H1 (cell line): Measurements from ENCODE around the gene DIPK1B. TPM values are rescaled to one million over a fixed set of nuclear protein-coding genes. Genes with fewer than 3 reads are reported as not detected.

Experiments used
- CTCF ChIA-PET: fragments of 300-600 bp; sonication (Branson Sonifier 250); formaldehyde crosslinking; loops from one replicate; lab custom pipeline; 2021; ENCODE audit not compliant: partially characterized antibody; lab: Charles Lee
- POLR2A ChIA-PET: fragments of 300-600 bp; sonication (Branson Sonifier 250); formaldehyde crosslinking; loops from one replicate; lab custom pipeline; 2021; ENCODE audit warnings: inconsistent platforms; ENCODE audit not compliant: partially characterized antibody; lab: Charles Lee
- DNase-seq, 2 experiments: peaks; one replicate each; pipeline versions ENCODE4 v3.0.0 to v3.0.0-alpha.2; 2010 to 2022; ENCODE audit warnings: low spot score in 2 of 2, low read depth in 1 of 2, mixed read lengths in 1 of 2
- FAIRE-seq: peaks from 2 replicates; lab custom pipeline; 2011; peaks lifted over from hg19 to GRCh38; lab: Jason Lieb, UNC
- H2AFZ ChIP-seq: 2 replicates; pipeline ENCODE4 v1.8.1; 2012; ENCODE audit warnings: low read length, inconsistent platforms
- H2AK5ac ChIP-seq: 2 replicates; pipeline ENCODE4 v1.6.1; 2013; ENCODE audit warnings: low read depth, low read length
- H2BK120ac ChIP-seq: replicated peaks from 2 replicates; pipeline ENCODE3; 2013; ENCODE audit warnings: low read depth, low read length, inconsistent platforms
- H2BK12ac ChIP-seq: 2 replicates; pipeline ENCODE4 v1.6.1; 2013; ENCODE audit warnings: low read depth, low read length
- H2BK15ac ChIP-seq: 2 replicates; pipeline ENCODE4 v1.6.1; 2013; ENCODE audit warnings: low read length
- H2BK20ac ChIP-seq: 2 replicates; pipeline ENCODE4 v1.6.1; 2013; ENCODE audit warnings: low read length
- H2BK5ac ChIP-seq: 2 replicates; pipeline ENCODE4 v1.6.1; 2013; ENCODE audit warnings: low read depth, low read length
- H3K14ac ChIP-seq: 2 replicates; pipeline ENCODE4 v1.6.1; 2013; ENCODE audit warnings: inconsistent platforms; ENCODE audit not compliant: insufficient read length
- H3K18ac ChIP-seq: 2 replicates; pipeline ENCODE4 v1.6.1; 2013; ENCODE audit warnings: low read length; ENCODE audit errors: extremely low read depth
- H3K23ac ChIP-seq: 2 replicates; pipeline ENCODE4 v1.6.1; 2013; ENCODE audit warnings: inconsistent platforms; ENCODE audit not compliant: insufficient read length
- H3K23me2 ChIP-seq: 2 replicates; pipeline ENCODE4 v1.6.1; 2013; ENCODE audit warnings: low read depth, low read length
- H3K27ac ChIP-seq: 2 replicates; pipeline ENCODE4 v1.6.1; 2011; ENCODE audit warnings: low read depth, low read length, inconsistent platforms
- H3K27me3 ChIP-seq, 4 experiments: replicated peaks in 1 of 4; 1 replicate in 1 of 4; 2 replicates in 3 of 4; pipeline versions ENCODE4 v1.6.1 to v1.8.1; 2011 to 2013; ENCODE audit warnings: low read length in 3 of 4, mild to moderate bottlenecking in 3 of 4, inconsistent platforms in 2 of 4, mixed read lengths in 2 of 4, moderate library complexity in 1 of 4; ENCODE audit not compliant: control insufficient read depth in 3 of 4, insufficient read depth in 3 of 4; ENCODE audit errors: extremely low read depth in 1 of 4
- H3K36me3 ChIP-seq, 4 experiments: 2 replicates each; pipeline versions ENCODE4 v1.6.1 to v1.8.1; 2011 to 2013; ENCODE audit warnings: mild to moderate bottlenecking in 4 of 4, low read length in 3 of 4, moderate library complexity in 2 of 4, control low read depth in 1 of 4, inconsistent platforms in 1 of 4; ENCODE audit not compliant: insufficient read depth in 4 of 4, control insufficient read depth in 2 of 4
- H3K4ac ChIP-seq: replicated peaks from 2 replicates; pipeline ENCODE3; 2013; ENCODE audit warnings: low read length, low read depth, mixed read lengths, inconsistent platforms; ENCODE audit not compliant: insufficient read length
- H3K4me1 ChIP-seq, 4 experiments: replicated peaks in 1 of 4; 1 replicate in 1 of 4; 2 replicates in 3 of 4; pipeline versions ENCODE4 v1.6.1 to v1.8.1; 2011 to 2013; ENCODE audit warnings: low read length in 3 of 4, inconsistent platforms in 2 of 4, mixed read lengths in 1 of 4; ENCODE audit not compliant: insufficient read depth in 4 of 4, control insufficient read depth in 3 of 4
- H3K4me2 ChIP-seq, 2 experiments: 2 replicates each; pipeline versions ENCODE4 v1.6.1 to v1.8.1; 2011 to 2013; ENCODE audit warnings: low read depth in 2 of 2, low read length in 2 of 2, control low read depth in 1 of 2, inconsistent platforms in 1 of 2, mild to moderate bottlenecking in 1 of 2; ENCODE audit not compliant: insufficient read depth in 1 of 2
- H3K4me3 ChIP-seq, 4 experiments: fragments of 200-600, 300-600 bp in 1 of 4; sonication (generic), shearing (Covaris generic), sonication (Bioruptor Twin) in 1 of 4; 2 replicates each; pipeline versions ENCODE4 v1.5.1 to v1.8.1; 2011 to 2016; ENCODE audit warnings: low read length in 4 of 4, low read depth in 3 of 4, control low read depth in 2 of 4, inconsistent platforms in 2 of 4, mild to moderate bottlenecking in 2 of 4, mixed read lengths in 1 of 4, moderate library complexity in 1 of 4; ENCODE audit not compliant: insufficient read depth in 2 of 4; ENCODE audit errors: extremely low read depth in 1 of 4
- H3K56ac ChIP-seq: replicated peaks from 2 replicates; pipeline ENCODE3; 2013; ENCODE audit warnings: low read depth, mild to moderate bottlenecking, mixed read lengths, low read length, inconsistent platforms; ENCODE audit not compliant: insufficient read length
- H3K79me1 ChIP-seq: 2 replicates; pipeline ENCODE4 v1.6.1; 2013; ENCODE audit warnings: low read depth, low read length, control low read depth
- H3K79me2 ChIP-seq, 2 experiments: 2 replicates each; pipeline versions ENCODE4 v1.6.1 to v1.8.1; 2012 to 2013; ENCODE audit warnings: low read length in 2 of 2, mild to moderate bottlenecking in 2 of 2, inconsistent platforms in 1 of 2; ENCODE audit not compliant: insufficient read depth in 2 of 2, control insufficient read depth in 1 of 2
- H3K9ac ChIP-seq, 4 experiments: replicated peaks in 1 of 4; 1 replicate in 1 of 4; 2 replicates in 3 of 4; pipeline versions ENCODE4 v1.6.1 to v1.8.1; 2011 to 2013; ENCODE audit warnings: low read depth in 3 of 4, low read length in 3 of 4, control low read depth in 2 of 4, mild to moderate bottlenecking in 2 of 4, moderate library complexity in 2 of 4, inconsistent platforms in 1 of 4; ENCODE audit errors: extremely low read depth in 1 of 4
- H3K9me3 ChIP-seq, 2 experiments: 2 replicates each; pipeline versions ENCODE4 v1.6.1 to v1.8.1; 2012 to 2013; ENCODE audit warnings: mild to moderate bottlenecking in 2 of 2, moderate library complexity in 2 of 2, control low read depth in 1 of 2, inconsistent platforms in 1 of 2, low read depth in 1 of 2, low read length in 1 of 2, mixed read lengths in 1 of 2; ENCODE audit not compliant: insufficient read depth in 2 of 2
- H4K20me1 ChIP-seq, 2 experiments: replicated peaks in 1 of 2; 2 replicates each; pipeline versions ENCODE3 to v1.8.1; 2011 to 2013; ENCODE audit warnings: inconsistent platforms in 2 of 2, low read length in 2 of 2, mild to moderate bottlenecking in 1 of 2; ENCODE audit not compliant: insufficient read depth in 2 of 2, control insufficient read depth in 1 of 2
- H4K5ac ChIP-seq: 2 replicates; pipeline ENCODE4 v1.6.1; 2013; ENCODE audit warnings: low read length, low read depth, mixed read lengths, inconsistent platforms; ENCODE audit not compliant: insufficient read length
- H4K8ac ChIP-seq: 2 replicates; pipeline ENCODE4 v1.8.0; 2013; ENCODE audit warnings: mild to moderate bottlenecking, moderate library complexity, low read length, inconsistent platforms; ENCODE audit not compliant: insufficient read depth; ENCODE audit errors: extremely low read depth
- H4K91ac ChIP-seq: replicated peaks from 2 replicates; pipeline ENCODE3; 2013; ENCODE audit warnings: low read length, mixed read lengths, inconsistent platforms; ENCODE audit not compliant: insufficient read length
- ASH2L ChIP-seq: fragments of 200-600, 300-600 bp; sonication (generic); IDR thresholded peaks from one replicate; pipeline ENCODE4 v1.7.1; 2017; ENCODE audit warnings: low read length
- BRCA1 ChIP-seq: IDR thresholded peaks from 2 replicates; pipeline ENCODE4 v1.6.1; 2012; ENCODE audit warnings: low read depth, low read length, improper control_type of control experiment
- EP300 ChIP-seq, 2 experiments: IDR thresholded peaks; 1 replicate in 1 of 2; 2 replicates in 1 of 2; pipeline ENCODE4 v1.6.1; 2011 to 2012; ENCODE audit warnings: low read depth in 2 of 2, low read length in 2 of 2, mild to moderate bottlenecking in 2 of 2, borderline replicate concordance in 1 of 2, inconsistent platforms in 1 of 2, moderate library complexity in 1 of 2
- KDM4A ChIP-seq: IDR thresholded peaks from one replicate; pipeline ENCODE4 v1.7.1; 2012; ENCODE audit warnings: low read depth, mild to moderate bottlenecking, moderate library complexity, low read length, inconsistent platforms; ENCODE audit not compliant: severe bottlenecking
- NRF1 ChIP-seq: IDR thresholded peaks from 2 replicates; pipeline ENCODE4 v1.6.1; 2011; ENCODE audit warnings: mild to moderate bottlenecking, low read depth, low read length, improper control_type of control experiment
- POU5F1 ChIP-seq: IDR thresholded peaks from 2 replicates; pipeline ENCODE4 v1.6.1; 2011; ENCODE audit warnings: low read depth, mild to moderate bottlenecking, low read length, moderate library complexity
- RFX5 ChIP-seq: IDR thresholded peaks from 2 replicates; pipeline ENCODE4 v1.6.1; 2011; ENCODE audit warnings: low read depth, low read length, improper control_type of control experiment, borderline replicate concordance
- RXRA ChIP-seq: IDR thresholded peaks from 2 replicates; pipeline ENCODE4 v1.6.1; 2011; ENCODE audit warnings: low read depth, mild to moderate bottlenecking, low read length, moderate library complexity; ENCODE audit not compliant: insufficient read depth
- WGBS, 2 experiments: shearing (Covaris generic) in 1 of 2; methylation state at CpG; one replicate each; pipeline versions ENCODE4 v1.1.6 to v1.1.7; 2013 to 2015; ENCODE audit warnings: low lambda C conversion rate in 2 of 2, mixed read lengths in 2 of 2, inconsistent platforms in 1 of 2, low coverage in 1 of 2, missing lambda C conversion rate in 1 of 2; ENCODE audit not compliant: insufficient replicate concordance in 2 of 2, insufficient coverage in 1 of 2, insufficient read length in 1 of 2; ENCODE audit errors: extremely low coverage in 1 of 2, missing lambda C conversion rate in 1 of 2; 5-methylcytosine and 5-hydroxymethylcytosine counted together
- polyA plus RNA-seq, 7 experiments: library from polyadenylated mRNA; depleted of rRNA in 3 of 7; stranded (reverse) in 5 of 7; unstranded in 2 of 7; fragments of >200 nt in 5 of 7; fragments of 200-250 nt in 2 of 7; gene quantifications; 1 replicate in 5 of 7; 2 replicates in 1 of 7; 4 replicates in 1 of 7; pipeline versions ENCODE4 v1.2.1 to v1.2.3, GENCODE V29; 2011 to 2013; ENCODE audit warnings: missing spikeins in 2 of 7, mixed read lengths in 2 of 7
- total RNA-seq: library from RNA; stranded (reverse); fragmentation: NEBNext Ultra II Directional; extraction: Animal tissue kit (Norgen Biotek cat#: 25700); gene quantifications from 2 replicates; pipeline ENCODE4 v1.2.1, GENCODE V29; 2021

DIPK1B gene
- total and polyA plus RNA-seq, 2 of the 8 experiments (the other 6 are each of a cell fraction or from before 2014, with no cell fraction given): 32.3 to 64.8 TPM

- TF ChIP-seq BRCA1 (no peak), EP300 (IDR thresholded peaks at IDR 0.05; ENCODE audit: borderline replicate concordance in 1 of 2, low read depth in 2 of 2, low read length in 2 of 2) (no peak), RXRA (no peak), RFX5 (no peak), ASH2L (no peak), KDM4A (no peak), NRF1 (no peak), POU5F1 (no peak)
- Histone ChIP-seq H3K36me3 (no peaks in the 10 kb centered on the region), H3K9ac (no peak overlapping the region), H3K27ac (no peak overlapping the region), H3K9me3 (no peaks in the 10 kb centered on the region; a peak in 1 of 4 replicates), H3K4me3 (no peak overlapping the region), H2BK20ac (no peak overlapping the region), H4K91ac (no peak overlapping the region), H3K56ac (no peak overlapping the region), H3K79me2 (no peaks in the 10 kb centered on the region), H4K8ac (no peak overlapping the region), H2AFZ (no peak overlapping the region), H4K5ac (no peak overlapping the region), H3K4me2 (no peak overlapping the region), H3K79me1 (no peaks in the 10 kb centered on the region), H3K4ac (no peak overlapping the region), H3K23me2 (no peaks in the 10 kb centered on the region; the same call in 1 of the 2 replicates), H2BK5ac (no peak overlapping the region), H2BK12ac (0 out of 2 replicates have a peak overlapping the region, but pooled peaks have one; percentile 14), H3K27me3 (peaks cover 0 to 4% (median 0%) of the 10 kb centered on the region in 4 experiments; a peak in 3 of 7 replicates), H3K4me1 (peaks cover 0 to 20% (median 8%) of the 10 kb centered on the region in 4 experiments; a peak in 6 of 7 replicates), H3K18ac (no peak overlapping the region), H2BK120ac (no peak overlapping the region), H3K23ac (no peak overlapping the region), H2BK15ac (0 out of 2 replicates have a peak overlapping the region, but pooled peaks have one; percentile 46), H4K20me1 (no peaks in the 10 kb centered on the region), H3K14ac (no peak overlapping the region), H2AK5ac (no peak overlapping the region)
- DNase-seq (no peak), FAIRE-seq (no peak)
- POLR2A ChIA-PET: interaction anchor here (1.3 to 11.7 kb wide), 2 partner anchors 10 to 16 kb away, joined by 3 to 137 read pairs; no protein-coding TSS in a partner anchor
- 94% methylated on average over 22 of the region's 23 CpGs; no CpG with 5 or more reads in 1 of the 2 experiments for WGBS, 2 experiments
- CTCF ChIA-PET: interaction anchor here (0.6 to 1.6 kb wide), 3 partner anchors 11 to 394 kb away, joined by 3 to 5 read pairs (median 3); no protein-coding TSS in a partner anchor
These were observed 27.1 kb downstream of the DIPK1B start for GRCh38 chr9:136739509-136739908.
